Nephron (organoid): ENCODE data around the gene THSD8.

Experiments used
- H3K27ac Mint-ChIP-seq, 3 experiments: 2 replicates each; pipeline ENCODE4 v1.8.0; 2020; ENCODE audit warnings: mixed read lengths in 3 of 3, mild to moderate bottlenecking in 2 of 3, moderate library complexity in 1 of 3
- H3K27me3 Mint-ChIP-seq: 2 replicates; pipeline ENCODE4 v1.8.0; 2021; ENCODE audit warnings: low read depth, mild to moderate bottlenecking, moderate library complexity, mixed read lengths
- H3K36me3 Mint-ChIP-seq: 2 replicates; pipeline ENCODE4 v1.8.0; 2020; ENCODE audit warnings: low read depth, mixed read lengths
- H3K4me1 Mint-ChIP-seq: 2 replicates; pipeline ENCODE4 v1.8.0; 2020; ENCODE audit warnings: mixed read lengths
- H3K4me3 Mint-ChIP-seq, 3 experiments: 2 replicates each; pipeline ENCODE4 v1.8.0; 2020; ENCODE audit warnings: mild to moderate bottlenecking in 3 of 3, mixed read lengths in 3 of 3, moderate library complexity in 2 of 3
- H3K9me3 Mint-ChIP-seq: 2 replicates; pipeline ENCODE4 v1.8.0; 2020; ENCODE audit warnings: mixed read lengths
- CTCF ChIP-seq, 3 experiments: fragments of 200-600 bp; sonication (generic); IDR thresholded peaks; one replicate each; pipeline ENCODE4 v1.5.0; 2021; ENCODE audit warnings: antibody characterized with exemption in 3 of 3; ENCODE audit not compliant: unreplicated experiment in 3 of 3

THSD8 gene

GRCh38 chr19:12834976-12835757, 33.3 kb downstream of the THSD8 start:
- H3K9me3 Mint-ChIP-seq: peaks cover 5% of the 10 kb centered on the region
- H3K4me3 Mint-ChIP-seq: peak overlapping the region; percentile 53 to 66 (median 64)
- H3K36me3 Mint-ChIP-seq: no peaks in the 10 kb centered on the region
- H3K27me3 Mint-ChIP-seq: peaks cover 94% of the 10 kb centered on the region
- no peak for TF ChIP-seq CTCF (IDR thresholded peaks at IDR 0.05; ENCODE audit: unreplicated experiment in 3 of 3)
- H3K4me1 Mint-ChIP-seq: peaks cover 26% of the 10 kb centered on the region
- no peak overlapping the region for H3K27ac Mint-ChIP-seq

- Mint-ChIP-seq H3K36me3 (no peaks in the 10 kb centered on the region), H3K27me3 (peaks cover 94% of the 10 kb centered on the region), H3K4me3 (peak overlapping the region; percentile 42 to 62 (median 53)), H3K9me3 (peaks cover 5% of the 10 kb centered on the region), H3K4me1 (peaks cover 37% of the 10 kb centered on the region), H3K27ac (no peak overlapping the region)
- TF ChIP-seq CTCF (IDR thresholded peaks at IDR 0.05; ENCODE audit: unreplicated experiment in 3 of 3): no peak
These were observed 34.6 kb downstream of the THSD8 start for GRCh38 chr19:12836529-12836863.

- Mint-ChIP-seq H3K4me3 (peak overlapping the region; percentile 35 to 63 (median 59)), H3K4me1 (peaks cover 42% of the 10 kb centered on the region), H3K27me3 (peaks cover 93% of the 10 kb centered on the region), H3K9me3 (peaks cover 5% of the 10 kb centered on the region), H3K27ac (no peak overlapping the region), H3K36me3 (no peaks in the 10 kb centered on the region)
- no peak for TF ChIP-seq CTCF (IDR thresholded peaks at IDR 0.05; ENCODE audit: unreplicated experiment in 3 of 3)
These were observed 35.4 kb downstream of the THSD8 start for GRCh38 chr19:12837225-12837624.

GRCh38 chr19:12838182-12838885, 36.5 kb downstream of the THSD8 start, which contains the start of gene MAST1:
MAST1 (plus strand) TSS chr19:12838515; CDS start chr19:12838573, 58 bp downstream.
- peak; percentile 51 to 60 (median 51) for TF ChIP-seq CTCF (IDR thresholded peaks at IDR 0.05; ENCODE audit: unreplicated experiment in 3 of 3)
- peaks cover 37% of the 10 kb centered on the region for H3K4me1 Mint-ChIP-seq
- no peaks in the 10 kb centered on the region for H3K36me3 Mint-ChIP-seq
- peak within 1 kb of the TSS; percentile 76 to 80 (median 78) for H3K4me3 Mint-ChIP-seq
- no peak within 1 kb of the TSS for H3K27ac Mint-ChIP-seq
- peaks cover 2% of the 10 kb centered on the region for H3K9me3 Mint-ChIP-seq
- peaks cover 89% of the 10 kb centered on the region for H3K27me3 Mint-ChIP-seq

- Mint-ChIP-seq H3K27me3 (peaks cover 87% of the 10 kb centered on the region), H3K36me3 (no peaks in the 10 kb centered on the region), H3K9me3 (peaks cover 2% of the 10 kb centered on the region), H3K27ac (no peak overlapping the region), H3K4me1 (peaks cover 37% of the 10 kb centered on the region), H3K4me3 (peak overlapping the region; percentile 76 to 80 (median 78))
- TF ChIP-seq CTCF (IDR thresholded peaks at IDR 0.05; ENCODE audit: unreplicated experiment in 3 of 3): no peak
These were observed 37.3 kb downstream of the THSD8 start for GRCh38 chr19:12838886-12839756.
